H54 (cell line): ENCODE results near the gene RFC3.

Experiments used
- DNase-seq: peaks from one replicate; pipeline ENCODE4 v3.0.0; 2011; ENCODE audit warnings: low spot score, mixed read lengths; ENCODE audit not compliant: insufficient read length
- FAIRE-seq: peaks from 3 replicates; lab custom pipeline; 2011; peaks lifted over from hg19 to GRCh38; lab: Jason Lieb, UNC
- POLR2A ChIP-seq: IDR thresholded peaks from 2 replicates; pipeline ENCODE4 v1.6.1; 2011; ENCODE audit warnings: low read depth, mild to moderate bottlenecking, low read length

Gene RFC3

GRCh38 chr13:33838647-33839046 lies 20.7 kb downstream of the RFC3 start:
- no peak for FAIRE-seq
- TF ChIP-seq POLR2A = no peak
- no peak for DNase-seq

GRCh38 chr13:33840402-33840801 lies 22.5 kb downstream of the RFC3 start:
- no peak for DNase-seq
- no peak for TF ChIP-seq POLR2A
- no peak for FAIRE-seq

GRCh38 chr13:33842207-33842606 lies 24.3 kb downstream of the RFC3 start:
- FAIRE-seq (no peak), DNase-seq (no peak)
- TF ChIP-seq POLR2A = no peak

GRCh38 chr13:33842986-33843385 lies 25.0 kb downstream of the RFC3 start:
- DNase-seq = no peak
- TF ChIP-seq POLR2A = no peak
- FAIRE-seq = no peak

- FAIRE-seq (no peak), DNase-seq (no peak)
- no peak for TF ChIP-seq POLR2A
Measured at GRCh38 chr13:33845572-33846302, 27.8 kb downstream of the RFC3 start.

GRCh38 chr13:33846303-33847062 lies 28.5 kb downstream of the RFC3 start:
- DNase-seq = no peak
- TF ChIP-seq POLR2A = no peak
- no peak for FAIRE-seq

GRCh38 chr13:33849211-33849610 lies 31.3 kb downstream of the RFC3 start:
- DNase-seq (no peak), FAIRE-seq (no peak)
- no peak for TF ChIP-seq POLR2A

- FAIRE-seq (no peak), DNase-seq (no peak)
- no peak for TF ChIP-seq POLR2A
Measured at GRCh38 chr13:33855371-33855895, 37.5 kb downstream of the RFC3 start.

- no peak for TF ChIP-seq POLR2A
- FAIRE-seq (no peak), DNase-seq (no peak)
Measured at GRCh38 chr13:33859691-33860303, 41.8 kb downstream of the RFC3 start.

GRCh38 chr13:33860526-33860925 lies 42.6 kb downstream of the RFC3 start:
- TF ChIP-seq POLR2A = no peak
- DNase-seq (no peak), FAIRE-seq (no peak)

- DNase-seq (no peak), FAIRE-seq (no peak)
- TF ChIP-seq POLR2A = no peak
Measured at GRCh38 chr13:33862016-33862415, 44.1 kb downstream of the RFC3 start.

- no peak for TF ChIP-seq POLR2A
- no peak for FAIRE-seq
- DNase-seq = no peak
Measured at GRCh38 chr13:33863188-33863789, 45.3 kb downstream of the RFC3 start.

GRCh38 chr13:33865945-33866344 lies 48.0 kb downstream of the RFC3 start:
- FAIRE-seq (no peak), DNase-seq (no peak)

GRCh38 chr13:33867472-33867871 lies 49.5 kb downstream of the RFC3 start:
- DNase-seq = no peak
- no peak for FAIRE-seq
- no peak for TF ChIP-seq POLR2A

More at GRCh38 chr13:33865945-33866344, 48.0 kb downstream of the RFC3 start:
- TF ChIP-seq POLR2A = no peak
